Neuronal stem cell (in vitro differentiated cells): Measurements from ENCODE around the gene PCMTD2.

Experiments used
- DNase-seq: peaks from one replicate; pipeline ENCODE4 v3.0.0-alpha.2; 2013; ENCODE audit warnings: low spot score
- H2AFZ ChIP-seq: one replicate; pipeline ENCODE4 v1.6.1; 2013; ENCODE audit warnings: mild to moderate bottlenecking, low read length, inconsistent platforms
- H2AK5ac ChIP-seq: 2 replicates; pipeline ENCODE4 v1.6.1; 2013; ENCODE audit warnings: low read depth, mild to moderate bottlenecking, inconsistent platforms, low read length, moderate library complexity, mixed read lengths
- H2BK120ac ChIP-seq: 2 replicates; pipeline ENCODE4 v1.6.1; 2013; ENCODE audit warnings: low read depth, mild to moderate bottlenecking, inconsistent platforms, low read length, moderate library complexity, mixed read lengths
- H2BK12ac ChIP-seq: one replicate; pipeline ENCODE4 v1.6.1; 2013; ENCODE audit warnings: low read length, inconsistent platforms
- H2BK15ac ChIP-seq: 2 replicates; pipeline ENCODE4 v1.6.1; 2013; ENCODE audit warnings: mild to moderate bottlenecking, low read length, inconsistent platforms, mixed read lengths
- H2BK5ac ChIP-seq: one replicate; pipeline ENCODE4 v1.6.1; 2013; ENCODE audit warnings: inconsistent platforms, mild to moderate bottlenecking, low read length, moderate library complexity
- H3K14ac ChIP-seq: one replicate; pipeline ENCODE4 v1.6.1; 2013; ENCODE audit warnings: low read length, inconsistent platforms
- H3K18ac ChIP-seq: 2 replicates; pipeline ENCODE4 v1.6.1; 2013; ENCODE audit warnings: low read length, inconsistent platforms
- H3K23ac ChIP-seq: 2 replicates; pipeline ENCODE4 v1.6.1; 2013; ENCODE audit warnings: low read depth, mild to moderate bottlenecking, mixed read lengths, low read length, inconsistent platforms; ENCODE audit not compliant: poor library complexity
- H3K27ac ChIP-seq: replicated peaks from 3 replicates; pipeline ENCODE4 v1.5.1; 2013; ENCODE audit warnings: low read length, inconsistent platforms
- H3K27me3 ChIP-seq, 3 experiments: 2 replicates each; pipeline ENCODE4 v1.6.1; 2013; ENCODE audit warnings: low read length in 3 of 3, mild to moderate bottlenecking in 2 of 3, inconsistent platforms in 1 of 3, low read depth in 1 of 3, mixed read lengths in 1 of 3, moderate library complexity in 1 of 3; ENCODE audit not compliant: control insufficient read depth in 3 of 3, insufficient read depth in 3 of 3
- H3K36me3 ChIP-seq, 2 donors: replicated peaks in 1 of 2; 2 replicates each; pipeline ENCODE4 v1.6.1; 2013; ENCODE audit warnings: low read length in 2 of 2; ENCODE audit not compliant: control insufficient read depth in 2 of 2, insufficient read depth in 2 of 2
- H3K4ac ChIP-seq: 2 replicates; pipeline ENCODE4 v1.6.1; 2013; ENCODE audit warnings: inconsistent platforms, mild to moderate bottlenecking, low read length, moderate library complexity
- H3K4me1 ChIP-seq, 2 donors: 1 replicate in 1 of 2; 2 replicates in 1 of 2; pipeline ENCODE4 v1.6.1; 2013; ENCODE audit warnings: low read length in 2 of 2, low read depth in 1 of 2; ENCODE audit not compliant: control insufficient read depth in 2 of 2, insufficient read depth in 1 of 2
- H3K4me2 ChIP-seq: one replicate; pipeline ENCODE4 v1.6.1; 2013; ENCODE audit warnings: mild to moderate bottlenecking, low read length, inconsistent platforms; ENCODE audit not compliant: insufficient read depth, poor library complexity, severe bottlenecking
- H3K4me3 ChIP-seq, 2 donors: 2 replicates each; pipeline ENCODE4 v1.5.1; 2013; ENCODE audit warnings: low read length in 2 of 2, mild to moderate bottlenecking in 2 of 2, inconsistent platforms in 1 of 2, moderate library complexity in 1 of 2
- H3K79me1 ChIP-seq: one replicate; pipeline ENCODE4 v1.6.1; 2013; ENCODE audit warnings: low read depth, mild to moderate bottlenecking, inconsistent platforms, low read length, moderate library complexity
- H3K9ac ChIP-seq: one replicate; pipeline ENCODE4 v1.6.1; 2013; ENCODE audit warnings: mild to moderate bottlenecking, low read depth, low read length, inconsistent platforms; ENCODE audit not compliant: poor library complexity
- H3K9me3 ChIP-seq, 2 donors: replicated peaks in 1 of 2; 2 replicates each; pipeline versions ENCODE3 to v1.6.1; 2013; ENCODE audit warnings: low read length in 2 of 2, mild to moderate bottlenecking in 2 of 2, inconsistent platforms in 1 of 2, low read depth in 1 of 2, mixed read lengths in 1 of 2, moderate library complexity in 1 of 2; ENCODE audit not compliant: control insufficient read depth in 2 of 2, insufficient read depth in 1 of 2
- H4K8ac ChIP-seq: one replicate; pipeline ENCODE4 v1.6.1; 2013; ENCODE audit warnings: low read depth, mild to moderate bottlenecking, inconsistent platforms, low read length, moderate library complexity
- H4K91ac ChIP-seq: one replicate; pipeline ENCODE4 v1.6.1; 2013; ENCODE audit warnings: low read length, low read depth, mild to moderate bottlenecking, inconsistent platforms; ENCODE audit not compliant: poor library complexity
- WGBS, 2 donors: extraction: QIAGEN DNeasy Blood & Tissue Kit; methylation state at CpG; one replicate each; pipeline ENCODE4 v1.1.7; 2013; ENCODE audit warnings: missing lambda C conversion rate in 2 of 2, mixed read lengths in 1 of 2; ENCODE audit not compliant: insufficient read length in 2 of 2, insufficient replicate concordance in 1 of 2; ENCODE audit errors: extremely low coverage in 2 of 2; 5-methylcytosine and 5-hydroxymethylcytosine counted together

Gene PCMTD2

DNA sequence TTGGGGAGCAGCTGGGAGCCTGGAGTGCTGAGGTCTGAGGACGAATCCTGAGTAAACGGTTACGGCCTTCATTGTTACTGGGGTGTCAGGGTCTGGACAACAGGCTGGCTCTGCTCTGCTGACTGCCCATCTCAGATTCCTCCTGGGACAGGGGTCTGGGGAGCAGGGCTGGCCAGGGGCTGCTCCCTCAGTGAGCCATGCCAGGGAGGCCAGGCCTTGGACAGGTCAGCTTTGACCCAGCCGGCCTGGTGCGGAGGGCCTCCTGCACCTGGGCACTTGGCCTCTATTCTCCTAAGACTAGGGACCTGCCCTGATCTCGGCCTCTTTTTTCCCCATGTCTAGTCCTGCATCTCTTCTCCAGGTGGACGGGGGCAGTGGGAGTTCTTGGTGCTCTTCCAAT is 46.4 kb upstream of the PCMTD2 start:
- DNase-seq, result no peak
- H4K91ac ChIP-seq, result no peak overlapping the region
- H3K4me1 ChIP-seq, result peaks cover 0 to 2% of the 10 kb centered on the region in 2 donors
- H3K9me3 ChIP-seq, result no peaks in the 10 kb centered on the region
- no peak overlapping the region for H3K4me3 ChIP-seq
- peaks cover 0 to 29% (median 0%) of the 10 kb centered on the region in 3 experiments for H3K27me3 ChIP-seq
- H3K23ac ChIP-seq, result no peak overlapping the region
- no peak overlapping the region for H3K9ac ChIP-seq
- peak overlapping the region; percentile 2 for H3K18ac ChIP-seq
- no peak overlapping the region for H3K4me2 ChIP-seq
- H3K4ac ChIP-seq, result no peak overlapping the region
- H2BK12ac ChIP-seq, result no peak overlapping the region
- no peak overlapping the region for H2AK5ac ChIP-seq
- H2BK120ac ChIP-seq, result peak overlapping the region; percentile 18
- no peak overlapping the region for H2BK15ac ChIP-seq
- H3K36me3 ChIP-seq, result no peaks in the 10 kb centered on the region
- no peak overlapping the region for H2BK5ac ChIP-seq
- H2AFZ ChIP-seq, result no peak overlapping the region
- H3K27ac ChIP-seq, result no peak overlapping the region
- no CpG with 5 or more reads among the region's 7 CpGs for WGBS, 2 donors
- H3K14ac ChIP-seq, result no peak overlapping the region
- H4K8ac ChIP-seq, result no peak overlapping the region
- no peaks in the 10 kb centered on the region for H3K79me1 ChIP-seq

DNA sequence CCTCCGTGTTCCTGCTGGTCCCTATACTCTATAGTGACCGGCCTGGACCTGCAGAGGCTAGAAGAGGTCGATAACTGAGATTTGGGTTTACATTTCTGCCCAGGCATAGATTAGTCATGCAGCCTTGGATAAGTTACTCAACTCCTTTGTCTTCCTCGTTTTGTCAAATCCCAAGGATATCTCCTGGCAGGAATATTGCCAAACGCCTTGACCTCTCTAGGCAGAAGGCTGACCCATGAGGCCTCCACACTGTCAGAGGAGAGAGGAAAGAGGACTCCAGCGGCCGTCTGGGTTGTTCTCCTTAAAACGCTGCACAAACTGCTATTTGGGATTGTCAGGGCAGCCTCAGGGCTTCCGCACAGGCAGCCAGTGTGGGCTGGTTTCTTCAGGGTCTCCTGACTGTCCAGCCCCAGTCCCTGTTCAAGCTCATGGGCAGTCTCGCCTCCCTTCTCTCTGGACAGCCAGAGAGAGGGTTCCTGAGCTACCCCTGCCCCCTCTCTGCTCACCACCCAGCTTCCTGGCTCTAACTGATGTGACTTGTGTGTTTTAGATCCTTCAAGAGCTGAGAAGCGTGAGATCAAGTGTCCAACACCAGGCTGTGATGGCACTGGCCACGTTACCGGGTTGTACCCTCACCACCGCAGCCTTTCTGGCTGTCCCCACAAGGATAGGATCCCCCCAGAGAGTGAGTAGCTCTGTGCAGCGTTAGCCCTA is 44.7 kb upstream of the PCMTD2 start:
- Histone ChIP-seq H3K4me3 (no peak overlapping the region), H3K79me1 (no peaks in the 10 kb centered on the region), H2BK5ac (no peak overlapping the region), H3K9me3 (no peaks in the 10 kb centered on the region), H3K4me2 (no peak overlapping the region), H4K91ac (no peak overlapping the region), H3K27ac (no peak overlapping the region), H3K4ac (no peak overlapping the region), H3K9ac (no peak overlapping the region), H3K4me1 (no peaks in the 10 kb centered on the region), H2BK12ac (no peak overlapping the region), H3K18ac (no peak overlapping the region), H2BK15ac (no peak overlapping the region), H3K27me3 (peaks cover 0 to 34% (median 0%) of the 10 kb centered on the region in 3 experiments), H4K8ac (peak overlapping the region; percentile 70), H2AFZ (no peak overlapping the region), H3K36me3 (no peaks in the 10 kb centered on the region), H3K23ac (peak overlapping the region; percentile 32), H3K14ac (no peak overlapping the region), H2AK5ac (no peak overlapping the region), H2BK120ac (no peak overlapping the region)
- no CpG with 5 or more reads among the region's 15 CpGs for WGBS, 2 donors
- DNase-seq, result no peak

DNA sequence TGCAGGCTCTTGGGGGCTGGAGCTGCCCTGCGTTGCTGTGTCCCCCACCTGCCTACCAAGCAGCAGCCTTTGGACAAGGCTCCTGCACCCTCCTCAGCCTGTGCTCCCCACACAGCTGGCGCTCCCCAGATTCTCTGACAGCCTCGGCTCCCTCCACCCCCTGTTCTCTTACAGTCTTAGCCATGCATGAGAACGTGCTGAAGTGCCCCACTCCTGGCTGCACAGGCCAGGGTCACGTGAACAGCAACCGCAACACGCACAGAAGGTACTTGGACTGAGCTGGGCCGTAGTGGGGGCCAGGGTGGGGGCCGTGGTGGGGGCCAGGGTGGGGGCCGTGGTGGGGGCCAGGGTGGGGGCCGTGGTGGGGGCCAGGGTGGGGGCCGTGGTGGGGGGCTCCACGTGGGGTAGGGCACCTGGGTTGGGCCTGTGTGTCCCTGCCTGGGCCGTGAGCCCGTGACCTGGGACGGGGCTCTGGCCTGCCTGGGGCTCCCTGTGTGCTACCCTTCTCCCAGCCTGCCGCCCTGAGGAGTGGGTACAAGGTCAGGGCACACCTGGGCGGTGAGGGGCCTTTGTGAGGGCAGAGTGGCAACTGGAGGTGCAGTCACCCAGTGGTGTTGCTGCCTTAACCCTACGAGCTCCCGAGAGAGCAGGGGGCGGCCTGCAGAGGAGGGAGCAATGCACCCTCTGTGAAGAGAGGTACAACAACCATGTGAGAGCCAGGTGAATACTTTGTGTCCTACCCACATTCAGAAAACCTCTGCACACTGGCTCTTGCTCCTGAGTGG is 43.5 kb upstream of the PCMTD2 start:
- peaks cover 0 to 41% (median 0%) of the 10 kb centered on the region in 3 experiments for H3K27me3 ChIP-seq
- peak overlapping the region; percentile 32 for H2AK5ac ChIP-seq
- H2BK120ac ChIP-seq, result peak overlapping the region; percentile 20
- H3K9me3 ChIP-seq, result no peaks in the 10 kb centered on the region
- no peak overlapping the region for H3K27ac ChIP-seq
- no peaks in the 10 kb centered on the region for H3K79me1 ChIP-seq
- no peaks in the 10 kb centered on the region for H3K4me1 ChIP-seq
- no CpG with 5 or more reads among the region's 21 CpGs for WGBS, 2 donors
- peak overlapping the region; percentile 91 for H3K14ac ChIP-seq
- H2BK12ac ChIP-seq, result peak overlapping the region; percentile 50
- no peak overlapping the region for H4K8ac ChIP-seq
- H2BK5ac ChIP-seq, result peak overlapping the region; percentile 26
- peak overlapping the region; percentile 9 for H3K23ac ChIP-seq
- no peak overlapping the region for H3K4me3 ChIP-seq
- H3K4me2 ChIP-seq, result no peak overlapping the region
- no peak overlapping the region for H2AFZ ChIP-seq
- no peak overlapping the region for H2BK15ac ChIP-seq
- H3K36me3 ChIP-seq, result no peaks in the 10 kb centered on the region
- peak overlapping the region; percentile 65 for H3K9ac ChIP-seq
- H3K18ac ChIP-seq, result no peak overlapping the region
- H4K91ac ChIP-seq, result no peak overlapping the region
- no peak for DNase-seq
- no peak overlapping the region for H3K4ac ChIP-seq

- H3K27ac ChIP-seq, result no peak overlapping the region
- peak overlapping the region; percentile 27 for H3K18ac ChIP-seq
- H3K4me3 ChIP-seq, result no peak overlapping the region
- no peak overlapping the region for H4K91ac ChIP-seq
- H3K79me1 ChIP-seq, result no peaks in the 10 kb centered on the region
- no peak overlapping the region for H2AFZ ChIP-seq
- H3K36me3 ChIP-seq, result no peaks in the 10 kb centered on the region
- peak overlapping the region; percentile 20 for H2BK120ac ChIP-seq
- no peak overlapping the region for H3K14ac ChIP-seq
- H2BK12ac ChIP-seq, result peak overlapping the region; percentile 50
- no CpG with 5 or more reads among the region's 7 CpGs for WGBS, 2 donors
- H3K9me3 ChIP-seq, result no peaks in the 10 kb centered on the region
- no peak overlapping the region for H3K4ac ChIP-seq
- no peak overlapping the region for H2AK5ac ChIP-seq
- no peak overlapping the region for H4K8ac ChIP-seq
- no peak overlapping the region for H3K9ac ChIP-seq
- peak overlapping the region; percentile 9 for H3K23ac ChIP-seq
- no peak overlapping the region for H3K4me2 ChIP-seq
- peak overlapping the region; percentile 26 for H2BK5ac ChIP-seq
- DNase-seq, result no peak
- H2BK15ac ChIP-seq, result no peak overlapping the region
- peaks cover 0 to 44% (median 0%) of the 10 kb centered on the region in 3 experiments for H3K27me3 ChIP-seq
- no peaks in the 10 kb centered on the region for H3K4me1 ChIP-seq
Measured at GRCh38 chr20:64212755-64213154, 42.8 kb upstream of the PCMTD2 start.
